Measurements from ENCODE around the gene EPHA4. TPM values are rescaled to one million over a fixed set of nuclear protein-coding genes. Genes with fewer than 3 reads are reported as not detected.

EPHA4 gene
- polyA plus RNA-seq, 2 of the 4 experiments (the other 2 are of a cell fraction): 0.54 to 1.1 TPM

DNA sequence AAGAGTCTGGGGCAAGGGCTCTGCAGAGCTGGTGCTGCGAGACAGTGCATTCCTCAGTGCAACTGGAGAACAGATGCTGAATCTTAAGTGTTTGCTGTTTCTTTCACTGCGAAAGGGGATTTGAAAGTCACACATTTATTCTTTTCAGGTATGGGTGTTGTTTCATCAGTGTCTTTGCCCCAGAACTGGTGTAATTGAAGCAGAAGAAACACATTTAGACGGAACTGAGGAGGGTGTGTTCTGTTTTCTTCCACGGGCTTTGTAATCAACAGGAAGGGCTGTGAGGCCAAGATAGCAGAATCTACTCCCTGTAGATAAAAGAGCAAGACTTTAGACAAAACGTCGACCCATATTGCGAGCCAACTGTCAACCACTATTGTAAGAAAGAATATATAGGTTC is 151.9 kb downstream of the EPHA4 start:
- CTCF ChIA-PET: interaction anchor here (0.5 kb wide), 1 partner anchor 128 kb away, joined by 3 read pairs; no protein-coding TSS in a partner anchor
- H3K4me1 ChIP-seq: no peaks in the 10 kb centered on the region
- no peak overlapping the region for H3K27ac ChIP-seq
- no peak overlapping the region for H3K4me2 ChIP-seq
- TF ChIP-seq CEBPB (IDR thresholded peaks at IDR 0.05) (no peak), RAD21 (conservative IDR thresholded peaks at IDR 0.05 in 1 of 2, IDR thresholded peaks at IDR 0.05 in 1 of 2) (no peak), JUN (IDR thresholded peaks at IDR 0.05) (no peak), RNF2 (IDR thresholded peaks at IDR 0.05; ENCODE audit: borderline replicate concordance, low read depth) (no peak), USF2 (IDR thresholded peaks at IDR 0.05) (no peak), NR3C1 (IDR thresholded peaks at IDR 0.05) (no peak), EP300 (IDR thresholded peaks at IDR 0.05) (no peak), NPAS2 (CRISPR knock-in tag; IDR thresholded peaks at IDR 0.05; ENCODE audit: borderline replicate concordance) (no peak), TFCP2L1 (CRISPR knock-in tag; IDR thresholded peaks at IDR 0.05) (no peak), ZSCAN20 (CRISPR knock-in tag; IDR thresholded peaks at IDR 0.05) (no peak), RFX5 (IDR thresholded peaks at IDR 0.05) (no peak), JUNB (IDR thresholded peaks at IDR 0.05) (no peak), POLR2A (IDR thresholded peaks at IDR 0.05; ENCODE audit: low read length) (no peak), FOXS1 (CRISPR knock-in tag; IDR thresholded peaks at IDR 0.05) (no peak), MAZ (IDR thresholded peaks at IDR 0.05; ENCODE audit: borderline replicate concordance, low read depth, low read length) (no peak)
- TF ChIP-seq, protein P1, sequence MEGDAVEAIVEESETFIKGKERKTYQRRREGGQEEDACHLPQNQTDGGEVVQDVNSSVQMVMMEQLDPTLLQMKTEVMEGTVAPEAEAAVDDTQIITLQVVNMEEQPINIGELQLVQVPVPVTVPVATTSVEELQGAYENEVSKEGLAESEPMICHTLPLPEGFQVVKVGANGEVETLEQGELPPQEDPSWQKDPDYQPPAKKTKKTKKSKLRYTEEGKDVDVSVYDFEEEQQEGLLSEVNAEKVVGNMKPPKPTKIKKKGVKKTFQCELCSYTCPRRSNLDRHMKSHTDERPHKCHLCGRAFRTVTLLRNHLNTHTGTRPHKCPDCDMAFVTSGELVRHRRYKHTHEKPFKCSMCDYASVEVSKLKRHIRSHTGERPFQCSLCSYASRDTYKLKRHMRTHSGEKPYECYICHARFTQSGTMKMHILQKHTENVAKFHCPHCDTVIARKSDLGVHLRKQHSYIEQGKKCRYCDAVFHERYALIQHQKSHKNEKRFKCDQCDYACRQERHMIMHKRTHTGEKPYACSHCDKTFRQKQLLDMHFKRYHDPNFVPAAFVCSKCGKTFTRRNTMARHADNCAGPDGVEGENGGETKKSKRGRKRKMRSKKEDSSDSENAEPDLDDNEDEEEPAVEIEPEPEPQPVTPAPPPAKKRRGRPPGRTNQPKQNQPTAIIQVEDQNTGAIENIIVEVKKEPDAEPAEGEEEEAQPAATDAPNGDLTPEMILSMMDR (IDR thresholded peaks at IDR 0.05): no peak
- POLR2A ChIA-PET: no interaction called here
- 40% methylated on average over 7 of the region's 7 CpGs for WGBS (ENCODE audit: missing lambda C conversion rate)
- no peak for FAIRE-seq
- no peak for ATAC-seq
- H3K9me3 ChIP-seq: no peaks in the 10 kb centered on the region
- DNase-seq (ENCODE audit: low read depth in 1 of 2, low spot score in 1 of 2): no peak
- no peak overlapping the region for H3K4me3 ChIP-seq

GRCh38 chr2:221415789-221416188 is 156.3 kb downstream of the EPHA4 start:
- H3K4me1 ChIP-seq: no peaks in the 10 kb centered on the region
- no peak overlapping the region for H3K4me2 ChIP-seq
- H3K9me3 ChIP-seq: no peaks in the 10 kb centered on the region
- DNase-seq (ENCODE audit: low read depth in 1 of 2, low spot score in 1 of 2) (no peak), FAIRE-seq (no peak), ATAC-seq (no peak)
- TF ChIP-seq SREBF2 (IDR thresholded peaks at IDR 0.05): no peak
- TF ChIP-seq FOSB (CRISPR knock-in tag; IDR thresholded peaks at IDR 0.05): no peak
- no peak for TF ChIP-seq RNF2 (IDR thresholded peaks at IDR 0.05; ENCODE audit: borderline replicate concordance, low read depth)
- no peak overlapping the region for H3K4me3 ChIP-seq
- CTCF ChIA-PET: no interaction called here
- POLR2A ChIA-PET: no interaction called here
- 52% methylated on average over 5 of the region's 5 CpGs for WGBS (ENCODE audit: missing lambda C conversion rate)
- H3K27ac ChIP-seq: no peak overlapping the region

DNA sequence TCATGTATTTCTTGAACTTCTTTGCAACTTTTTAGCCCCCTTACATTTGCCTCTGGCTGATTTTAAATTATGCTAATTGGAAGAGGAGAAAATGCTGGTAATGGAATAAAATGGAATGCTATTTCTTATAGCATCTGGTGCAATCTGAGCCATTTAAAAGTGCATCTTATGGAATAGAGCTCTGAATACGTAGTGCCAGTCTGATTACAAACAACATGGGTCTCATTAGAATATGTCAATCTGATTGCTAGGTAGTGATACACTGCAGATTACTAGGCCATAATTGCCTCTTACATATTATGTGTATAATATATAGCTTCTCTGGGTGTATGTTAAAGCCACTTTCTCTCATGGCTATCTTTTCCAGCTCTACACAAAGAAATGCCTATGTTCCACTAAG is 159.1 kb downstream of the EPHA4 start:
- no peak overlapping the region for H3K4me2 ChIP-seq
- DNase-seq (ENCODE audit: low read depth in 1 of 2, low spot score in 1 of 2) (no peak), ATAC-seq (no peak), FAIRE-seq (no peak)
- no peaks in the 10 kb centered on the region for H3K4me1 ChIP-seq
- CTCF ChIA-PET: no interaction called here
- 6% methylated on average over 1 of the region's 1 CpG for WGBS (ENCODE audit: missing lambda C conversion rate)
- no peak overlapping the region for H3K4me3 ChIP-seq
- POLR2A ChIA-PET: no interaction called here
- H3K9me3 ChIP-seq: no peaks in the 10 kb centered on the region
- no peak overlapping the region for H3K27ac ChIP-seq
- TF ChIP-seq BHLHE40 (IDR thresholded peaks at IDR 0.05; ENCODE audit: low read depth, low read length) (no peak), SREBF2 (IDR thresholded peaks at IDR 0.05) (no peak), RARB (CRISPR knock-in tag; IDR thresholded peaks at IDR 0.05) (no peak), POLR2AphosphoS2 (conservative IDR thresholded peaks at IDR 0.05; ENCODE audit: low read length) (no peak), HEYL (CRISPR knock-in tag; IDR thresholded peaks at IDR 0.05) (no peak), ELK1 (IDR thresholded peaks at IDR 0.05; ENCODE audit: low read depth, low read length) (no peak), USF2 (IDR thresholded peaks at IDR 0.05) (no peak), PBX3 (IDR thresholded peaks at IDR 0.05) (no peak), EHMT2 (IDR thresholded peaks at IDR 0.05; ENCODE audit: low read depth) (no peak), JUN (IDR thresholded peaks at IDR 0.05) (no peak), FOSB (CRISPR knock-in tag; IDR thresholded peaks at IDR 0.05) (no peak), FOSL2 (IDR thresholded peaks at IDR 0.05) (no peak), FOSL2 (CRISPR knock-in tag; IDR thresholded peaks at IDR 0.05) (no peak), KDM5A (IDR thresholded peaks at IDR 0.05) (no peak), MAFK (IDR thresholded peaks at IDR 0.05; ENCODE audit: partially characterized antibody) (no peak), CBX2 (IDR thresholded peaks at IDR 0.05; ENCODE audit: borderline replicate concordance, low read depth) (no peak)
- TF ChIP-seq, protein P2, sequence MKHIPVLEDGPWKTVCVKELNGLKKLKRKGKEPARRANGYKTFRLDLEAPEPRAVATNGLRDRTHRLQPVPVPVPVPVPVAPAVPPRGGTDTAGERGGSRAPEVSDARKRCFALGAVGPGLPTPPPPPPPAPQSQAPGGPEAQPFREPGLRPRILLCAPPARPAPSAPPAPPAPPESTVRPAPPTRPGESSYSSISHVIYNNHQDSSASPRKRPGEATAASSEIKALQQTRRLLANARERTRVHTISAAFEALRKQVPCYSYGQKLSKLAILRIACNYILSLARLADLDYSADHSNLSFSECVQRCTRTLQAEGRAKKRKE (CRISPR knock-in tag; IDR thresholded peaks at IDR 0.05; ENCODE audit: low read depth): no peak
